GM21576 (cell line): ENCODE results near the gene ATRN.

ENCODE experiments used
- ATAC-seq: cut with Tn5 transposase; IDR thresholded peaks from one replicate; pipeline ENCODE4 v1.9.1; 2021; ENCODE audit warnings: mild to moderate bottlenecking, moderate library complexity; ENCODE audit not compliant: unreplicated experiment

Gene ATRN

GRCh38 chr20:3672547-3673171 lies 201.8 kb downstream of the ATRN start:
- no peak for ATAC-seq

- ATAC-seq: no peak
Measured at GRCh38 chr20:3673221-3674070, 202.6 kb downstream of the ATRN start.

DNA sequence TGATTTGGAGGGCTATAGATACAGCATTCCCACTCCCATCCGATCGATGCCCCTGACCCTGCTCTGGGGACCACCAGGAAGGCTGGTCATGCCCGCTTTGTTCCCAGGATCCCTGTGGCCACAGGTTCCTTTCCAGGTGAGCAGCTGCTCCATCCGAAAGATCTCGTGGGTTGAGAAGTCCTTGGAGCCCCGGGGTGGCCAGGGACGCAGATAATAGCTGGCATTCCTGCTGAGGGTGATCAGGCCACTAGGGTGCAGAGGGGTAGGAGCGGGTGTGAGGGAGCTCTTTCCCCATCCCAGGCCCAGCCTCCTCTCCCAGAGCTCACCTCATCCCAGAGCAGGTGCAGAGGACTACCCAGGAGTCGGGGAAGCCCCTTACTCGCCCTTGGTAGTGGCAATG lies 203.6 kb downstream of the ATRN start:
- ATAC-seq: no peak

- no peak for ATAC-seq
Measured at GRCh38 chr20:3674995-3675900, 204.4 kb downstream of the ATRN start.

DNA sequence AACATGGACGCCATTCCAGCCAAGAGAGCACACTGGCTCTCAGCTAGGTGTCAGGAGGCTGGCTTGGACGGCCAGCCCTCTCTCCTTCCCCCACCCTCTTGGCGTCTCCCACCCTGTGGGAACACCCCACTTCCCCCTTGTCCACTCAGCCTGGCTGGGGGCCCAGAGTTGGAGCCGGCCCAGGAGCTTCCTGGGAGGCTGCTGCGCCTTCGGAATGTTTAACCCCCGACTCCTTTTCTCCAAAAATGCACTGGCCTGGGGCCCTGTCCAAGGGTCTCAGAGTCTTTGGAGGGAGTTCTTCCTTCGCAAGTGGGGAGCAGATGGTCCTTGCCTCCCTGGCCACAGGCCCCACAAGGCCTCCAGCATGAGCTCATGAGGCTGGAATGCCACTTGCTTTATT lies 206.9 kb downstream of the ATRN start:
- ATAC-seq: no peak

DNA sequence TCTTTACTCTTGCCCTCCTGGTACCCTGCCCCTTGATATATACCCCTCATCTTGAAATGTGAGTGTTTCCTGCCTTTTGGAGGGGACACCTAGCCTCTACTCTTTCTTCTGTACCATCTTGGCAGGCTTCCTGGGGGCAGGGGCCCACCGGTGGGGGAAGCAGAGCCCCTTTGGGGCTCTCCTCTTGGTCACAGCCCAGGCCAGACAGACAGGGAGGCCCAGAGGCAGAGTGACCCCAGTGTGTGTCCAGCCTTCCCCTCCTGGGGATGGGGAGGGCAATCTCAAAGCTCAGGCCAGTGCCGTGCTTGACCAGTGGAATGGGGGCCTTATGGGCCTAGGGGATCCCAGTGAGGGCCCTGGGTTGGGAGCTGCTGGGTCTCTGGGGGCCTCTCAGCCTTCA lies 207.4 kb downstream of the ATRN start:
- no peak for ATAC-seq

GRCh38 chr20:3678856-3679720 lies 208.3 kb downstream of the ATRN start:
- no peak for ATAC-seq

DNA sequence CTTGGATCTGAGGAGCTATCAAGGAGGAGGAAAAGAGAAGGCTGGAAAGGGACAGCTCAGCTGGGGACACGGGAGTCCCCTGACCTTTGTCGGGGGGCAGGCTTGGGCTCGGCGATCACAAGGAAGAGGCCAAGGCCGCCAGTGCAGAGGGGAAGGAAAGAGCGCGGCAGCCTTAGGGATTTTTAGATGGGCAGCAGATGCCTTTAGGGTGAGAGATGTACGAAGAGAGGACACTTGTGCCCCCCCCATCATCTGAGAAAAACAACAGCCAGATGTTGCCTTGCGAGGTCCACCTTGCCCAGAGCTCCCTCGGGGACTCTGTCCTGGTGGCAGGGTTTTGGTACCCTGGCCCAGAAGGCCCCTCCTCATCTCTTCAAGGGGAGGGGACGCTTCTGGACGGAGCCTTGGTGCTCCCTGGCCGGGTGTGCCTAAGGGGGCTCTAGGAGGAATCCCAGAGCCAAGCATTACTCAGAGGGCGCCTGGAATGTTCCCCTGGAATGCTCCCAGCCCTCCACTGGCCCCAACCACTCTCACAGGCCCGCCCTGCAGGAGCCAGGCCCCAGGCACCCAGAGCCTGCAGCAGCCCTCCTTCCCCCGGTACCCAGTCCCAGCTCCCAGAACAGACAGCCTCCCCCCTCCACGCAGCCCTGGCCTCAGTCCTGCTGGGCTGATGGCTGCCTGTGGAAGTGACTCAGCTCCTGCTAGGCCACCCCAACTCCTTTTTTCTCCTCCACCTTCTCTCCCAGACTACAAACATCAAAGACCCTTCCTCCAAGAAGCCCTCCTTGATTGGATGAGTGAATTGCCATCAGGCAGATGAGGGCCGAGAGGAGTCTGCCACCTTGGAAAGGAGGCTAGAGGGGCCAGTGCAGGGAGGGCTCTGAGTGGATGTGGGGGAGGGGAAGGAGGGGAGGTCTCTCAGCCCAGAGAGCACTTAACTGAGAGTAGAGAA lies 209.2 kb downstream of the ATRN start:
- ATAC-seq: no peak

- ATAC-seq: no peak
Measured at GRCh38 chr20:3680701-3681351, 210.0 kb downstream of the ATRN start.

- no peak for ATAC-seq
Measured at GRCh38 chr20:3681352-3681930, 210.6 kb downstream of the ATRN start.

DNA sequence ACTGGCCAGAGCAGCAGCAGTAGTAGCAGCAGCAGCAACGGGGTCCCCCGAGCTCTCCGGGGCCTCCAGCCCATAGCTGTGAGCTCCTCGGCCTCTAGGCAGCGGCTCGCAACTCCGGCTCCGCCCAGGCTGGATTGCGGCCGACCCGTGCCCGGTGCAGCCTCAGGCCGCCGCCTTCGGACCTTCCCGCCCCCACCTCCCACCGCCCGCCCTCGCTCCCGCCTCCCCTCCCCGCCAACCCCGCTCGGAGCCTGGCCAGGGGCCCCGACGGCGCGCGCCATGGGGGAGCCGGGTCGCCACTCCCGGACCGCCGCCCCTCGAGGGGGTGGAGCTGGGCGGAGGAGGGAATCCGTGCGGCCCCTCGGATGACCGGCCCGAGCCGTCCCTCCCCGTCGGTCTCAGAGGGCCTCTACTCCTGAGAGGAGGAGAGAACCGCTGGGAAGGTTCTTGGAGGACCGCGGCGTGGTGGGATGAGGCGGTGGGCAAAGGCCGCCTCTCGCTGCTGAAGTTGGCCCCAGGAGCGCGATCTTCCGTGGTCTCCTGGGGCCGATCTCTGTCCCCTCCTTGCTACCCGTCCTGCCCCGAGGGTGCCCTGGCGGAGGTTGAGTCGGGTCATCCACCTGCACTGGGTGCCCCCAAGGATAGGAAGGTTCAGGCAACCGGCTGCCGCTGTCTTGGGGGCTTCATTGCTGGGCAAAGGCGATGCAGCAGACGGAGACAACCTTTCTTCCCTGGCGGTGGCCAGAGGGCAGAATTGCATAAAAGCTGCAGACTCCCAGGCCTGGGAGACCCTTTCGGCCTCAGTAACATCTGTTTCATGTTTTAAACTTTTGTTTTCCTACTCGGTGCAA lies 211.3 kb downstream of the ATRN start, which contains the start of gene ADAM33:
Gene ADAM33 (minus strand): TSS at position 80 of the 851 bp plus-strand sequence. CDS start 6 bp downstream, at position 74.
- no peak for ATAC-seq

- no peak for ATAC-seq
Measured at GRCh38 chr20:3685341-3685740, 214.5 kb downstream of the ATRN start.

GRCh38 chr20:3686421-3686820 lies 215.6 kb downstream of the ATRN start:
- ATAC-seq: no peak

- ATAC-seq: no peak
Measured at GRCh38 chr20:3686867-3687321, 216.1 kb downstream of the ATRN start.

- ATAC-seq: no peak
Measured at GRCh38 chr20:3687655-3688054, 216.8 kb downstream of the ATRN start.

- ATAC-seq: no peak
Measured at GRCh38 chr20:3689978-3690377, 219.2 kb downstream of the ATRN start.

DNA sequence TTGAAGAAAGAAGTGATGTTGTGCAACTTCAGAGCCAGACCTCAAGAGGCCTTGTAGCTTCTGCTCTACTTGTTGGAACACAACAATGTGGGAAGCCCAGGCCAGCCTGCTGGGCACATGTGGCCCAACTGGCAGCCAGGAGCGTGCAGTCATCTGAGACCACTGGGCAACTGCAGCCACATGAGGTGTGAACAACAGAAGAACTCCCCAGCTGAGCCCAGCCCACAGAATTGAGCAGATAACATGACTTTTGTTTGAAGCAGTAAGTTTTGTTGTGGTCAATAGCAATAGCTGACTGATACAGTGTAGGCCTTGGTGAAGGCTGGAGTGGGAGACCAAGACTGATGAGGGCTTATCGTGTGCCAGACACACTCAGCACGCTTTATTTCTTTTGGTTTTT lies 219.6 kb downstream of the ATRN start:
- no peak for ATAC-seq
